Spleen (tissue), 7 donors: ENCODE data around the gene TTC29.

ENCODE experiments used
- POLR2A ChIP-seq, 3 donors: fragments of 450-650 bp; IDR thresholded peaks; one replicate each; pipeline ENCODE4 v1.5.1; 2017; ENCODE audit warnings: antibody characterized with exemption in 3 of 3, mild to moderate bottlenecking in 1 of 3
- POLR2AphosphoS5 ChIP-seq, 3 donors: sonication (generic); formaldehyde crosslinking; IDR thresholded peaks; one replicate each; pipeline ENCODE4 v1.5.1; 2017; ENCODE audit warnings: antibody characterized with exemption in 3 of 3
- TF ChIP-seq, protein P1 (sequence below), 11 experiments: fragments of 200-600 bp in 7 of 11; fragments of 450-650 bp in 4 of 11; sonication (generic) in 4 of 11; IDR thresholded peaks in 8 of 11; conservative IDR thresholded peaks in 3 of 11; 1 replicate in 7 of 11; 2 replicates in 4 of 11; pipeline versions ENCODE4 v1.4.0 to v1.8.0; 2016 to 2021; ENCODE audit warnings: antibody characterized with exemption in 11 of 11, inconsistent platforms in 4 of 11, mild to moderate bottlenecking in 1 of 11
- donor health status: DM: no; HTN: no; CAD: no; lungs with moderate emphysema.
- donor health status: DM: no; HTN: no; CAD: no.
- donor health status: DM: no; HTN: no; CAD: no.

- TF ChIP-seq, protein P1, sequence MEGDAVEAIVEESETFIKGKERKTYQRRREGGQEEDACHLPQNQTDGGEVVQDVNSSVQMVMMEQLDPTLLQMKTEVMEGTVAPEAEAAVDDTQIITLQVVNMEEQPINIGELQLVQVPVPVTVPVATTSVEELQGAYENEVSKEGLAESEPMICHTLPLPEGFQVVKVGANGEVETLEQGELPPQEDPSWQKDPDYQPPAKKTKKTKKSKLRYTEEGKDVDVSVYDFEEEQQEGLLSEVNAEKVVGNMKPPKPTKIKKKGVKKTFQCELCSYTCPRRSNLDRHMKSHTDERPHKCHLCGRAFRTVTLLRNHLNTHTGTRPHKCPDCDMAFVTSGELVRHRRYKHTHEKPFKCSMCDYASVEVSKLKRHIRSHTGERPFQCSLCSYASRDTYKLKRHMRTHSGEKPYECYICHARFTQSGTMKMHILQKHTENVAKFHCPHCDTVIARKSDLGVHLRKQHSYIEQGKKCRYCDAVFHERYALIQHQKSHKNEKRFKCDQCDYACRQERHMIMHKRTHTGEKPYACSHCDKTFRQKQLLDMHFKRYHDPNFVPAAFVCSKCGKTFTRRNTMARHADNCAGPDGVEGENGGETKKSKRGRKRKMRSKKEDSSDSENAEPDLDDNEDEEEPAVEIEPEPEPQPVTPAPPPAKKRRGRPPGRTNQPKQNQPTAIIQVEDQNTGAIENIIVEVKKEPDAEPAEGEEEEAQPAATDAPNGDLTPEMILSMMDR (IDR thresholded peaks at IDR 0.05 in 8 of 11, conservative IDR thresholded peaks at IDR 0.05 in 3 of 11): no peak
- TF ChIP-seq POLR2A (IDR thresholded peaks at IDR 0.05) (no peak), POLR2AphosphoS5 (IDR thresholded peaks at IDR 0.05) (no peak)
Measured at GRCh38 chr4:146960634-146961033, 15.0 kb upstream of the TTC29 start.
